ENCODE measurements around the gene POU3F1. TPM values are rescaled to one million over a fixed set of nuclear protein-coding genes. Genes with fewer than 3 reads are reported as not detected.

Gene POU3F1
- total and polyA plus RNA-seq, 10 donors, result 0.07 to 0.60 (median 0.21) TPM; not detected in 3

GRCh38 chr1:38009088-38009840 is 37.3 kb downstream of the POU3F1 start:
- intact Hi-C loops (cut with DNase I; ENCODE audit: low total_unique reads), result no loop called here
- peaks cover 11 to 55% (median 25%) of the 10 kb centered on the region in 6 donors for H3K4me1 ChIP-seq
- H3K27ac ChIP-seq, result peak overlapping the region in 7 of 8 donors; percentile 16 to 83 (median 29)
- H3K9me3 ChIP-seq, result peaks cover 0 to 5% (median 0%) of the 10 kb centered on the region in 8 donors
- 71 to 76% (median 73%) methylated on average over 8 of the region's 8 CpGs for WGBS, 5 donors
- TF ChIP-seq POLR2AphosphoS5 (IDR thresholded peaks at IDR 0.05), result no peak
- no peak for TF ChIP-seq CTCF (IDR thresholded peaks at IDR 0.05 in 8 of 11, conservative IDR thresholded peaks at IDR 0.05 in 3 of 11)
- TF ChIP-seq POLR2A (IDR thresholded peaks at IDR 0.05), result no peak
- H3K4me3 ChIP-seq, result no peak overlapping the region
- peaks cover 0 to 18% (median 6%) of the 10 kb centered on the region in 7 donors for H3K27me3 ChIP-seq (replicated peaks in 1 of 7)
- peaks cover 0 to under 1% (median 0%) of the 10 kb centered on the region in 6 donors for H3K36me3 ChIP-seq
- DNase-seq, result no peak

- intact Hi-C loops (cut with DNase I; ENCODE audit: low total_unique reads), result no loop called here
- Histone ChIP-seq H3K27me3 (replicated peaks in 1 of 7) (peaks cover 0 to 26% (median 6%) of the 10 kb centered on the region in 7 donors), H3K4me1 (peaks cover 0 to 59% (median 23%) of the 10 kb centered on the region in 6 donors), H3K4me3 (peak overlapping the region in 4 of 8 donors; percentile 52 to 76 (median 58)), H3K27ac (peak overlapping the region in 6 of 8 donors; percentile 57 to 91 (median 76)), H3K36me3 (no peaks in the 10 kb centered on the region), H3K9me3 (no peaks in the 10 kb centered on the region)
- DNase-seq, result no peak
- WGBS, 5 donors, result 63 to 72% (median 70%) methylated on average over 12 of the region's 12 CpGs
- TF ChIP-seq POLR2AphosphoS5 (IDR thresholded peaks at IDR 0.05), result no peak
- TF ChIP-seq CTCF (IDR thresholded peaks at IDR 0.05 in 8 of 11, conservative IDR thresholded peaks at IDR 0.05 in 3 of 11), result no peak
- TF ChIP-seq POLR2A (IDR thresholded peaks at IDR 0.05), result no peak
These were observed 40.4 kb downstream of the POU3F1 start for GRCh38 chr1:38006008-38006828.

GRCh38 chr1:38005195-38006007 is 41.2 kb downstream of the POU3F1 start, which contains the start of gene FHL3:
FHL3 (minus strand) TSS chr1:38005514; CDS start chr1:37999412, 6,102 bp downstream.
- peak; percentile 87 for DNase-seq
- peak within 1 kb of the TSS in 7 of 8 donors; percentile 57 to 91 (median 68) for H3K27ac ChIP-seq
- intact Hi-C loops (cut with DNase I; ENCODE audit: low total_unique reads), result no loop called here
- 3 to 17% (median 5%) methylated on average over 11 to 82 of the region's 83 CpGs for whole genome bisulfite sequencing, 5 donors
- H3K4me3 ChIP-seq, result peak within 1 kb of the TSS; percentile 23 to 76 (median 46)
- H3K4me1 ChIP-seq, result peaks cover 2 to 65% (median 31%) of the 10 kb centered on the region in 6 donors
- H3K9me3 ChIP-seq, result no peaks in the 10 kb centered on the region
- no peaks in the 10 kb centered on the region for H3K36me3 ChIP-seq
- H3K27me3 ChIP-seq (replicated peaks in 1 of 7), result peaks cover 0 to 26% (median 6%) of the 10 kb centered on the region in 7 donors
- TF ChIP-seq POLR2AphosphoS5 (IDR thresholded peaks at IDR 0.05) (peak; percentile 61 to 80 (median 70)), POLR2A (IDR thresholded peaks at IDR 0.05) (no peak)

Measured in spleen (tissue), 11 donors.